Neural cell (in vitro differentiated cells): ENCODE results near the gene ZNF638. TPM values are rescaled to one million over a fixed set of nuclear protein-coding genes. Genes with fewer than 3 reads are reported as not detected.
A peak's percentile ranks its signal among the peaks of the same experiment; 100 is the strongest.

Experiments used
- H2AFZ ChIP-seq: fragments of 200-600, 300-800 bp; sonication (generic), shearing (Covaris generic); 2 replicates; pipeline ENCODE4 v1.6.0; 2014; ENCODE audit warnings: low read depth, mild to moderate bottlenecking, antibody characterized with exemption, low read length, moderate library complexity
- H3F3A ChIP-seq: fragments of 200-600 bp; shearing (Covaris generic); 2 replicates; pipeline ENCODE4 v1.6.1; 2016; ENCODE audit warnings: mild to moderate bottlenecking, moderate library complexity, mixed read lengths, antibody characterized with exemption, low read length; ENCODE audit not compliant: insufficient read depth, poor library complexity, severe bottlenecking
- H3K27ac ChIP-seq: fragments of 200-600, 300-800 bp; sonication (generic), shearing (Covaris generic); 2 replicates; pipeline ENCODE4 v1.5.1; 2014; ENCODE audit warnings: mild to moderate bottlenecking, low read length, moderate library complexity
- H3K27me3 ChIP-seq: fragments of 300-800, 200-600 bp; sonication (generic), shearing (Covaris generic); 2 replicates; pipeline ENCODE4 v1.6.0; 2014; ENCODE audit warnings: mild to moderate bottlenecking, low read depth, low read length, moderate library complexity; ENCODE audit not compliant: insufficient read depth
- H3K36me3 ChIP-seq: fragments of 300-800, 200-600 bp; sonication (generic), shearing (Covaris generic); 2 replicates; pipeline ENCODE4 v1.5.1; 2014; ENCODE audit warnings: mild to moderate bottlenecking, antibody characterized with exemption, low read length, moderate library complexity; ENCODE audit not compliant: insufficient read depth
- H3K4me2 ChIP-seq: fragments of 300-800, 200-600 bp; sonication (generic), shearing (Covaris generic); 2 replicates; pipeline ENCODE4 v1.6.0; 2014; ENCODE audit warnings: mild to moderate bottlenecking, low read length
- H3K4me3 ChIP-seq: fragments of 300-800, 200-600 bp; sonication (generic), shearing (Covaris generic); 2 replicates; pipeline ENCODE4 v1.5.1; 2014; ENCODE audit warnings: mild to moderate bottlenecking, low read length, moderate library complexity
- H3K79me2 ChIP-seq: fragments of 200-600 bp; shearing (Covaris generic); replicated peaks from 2 replicates; pipeline ENCODE4 v1.6.0; 2014; ENCODE audit warnings: mild to moderate bottlenecking, low read length, moderate library complexity; ENCODE audit not compliant: insufficient read depth
- H3K9ac ChIP-seq: fragments of 300-800, 200-600 bp; sonication (generic), shearing (Covaris generic); 2 replicates; pipeline ENCODE4 v1.6.1; 2016; ENCODE audit warnings: mild to moderate bottlenecking, low read length, mixed read lengths
- H3K9me2 ChIP-seq: fragments of 200-600 bp; shearing (Covaris generic); 2 replicates; pipeline ENCODE4 v1.6.1; 2016; ENCODE audit warnings: mild to moderate bottlenecking, low read length, mixed read lengths; ENCODE audit not compliant: insufficient read depth
- H3K9me3 ChIP-seq: fragments of 200-600, 300-800 bp; sonication (generic), shearing (Covaris generic); 2 replicates; pipeline ENCODE4 v1.6.1; 2016; ENCODE audit warnings: mild to moderate bottlenecking, mixed run types, low read length, moderate library complexity, mixed read lengths
- H4K20me1 ChIP-seq: fragments of 200-600 bp; shearing (Covaris generic); 2 replicates; pipeline ENCODE4 v1.6.1; 2016; ENCODE audit warnings: mild to moderate bottlenecking, mixed run types; ENCODE audit not compliant: insufficient read depth
- CTCF ChIP-seq: fragments of 450-650 bp; IDR thresholded peaks from 2 replicates; pipeline ENCODE4 v1.5.1; 2014; ENCODE audit warnings: antibody characterized with exemption, mild to moderate bottlenecking, moderate library complexity; ENCODE audit not compliant: poor library complexity, severe bottlenecking
- EP300 ChIP-seq: fragments of 450-650 bp; conservative IDR thresholded peaks from 2 replicates; pipeline ENCODE4 v1.6.1; 2014; ENCODE audit warnings: antibody characterized with exemption, mild to moderate bottlenecking, moderate library complexity; ENCODE audit not compliant: poor library complexity, severe bottlenecking
- EZH2 ChIP-seq: fragments of 200-600, 300-800 bp; shearing (Covaris generic), sonication (generic); IDR thresholded peaks from 2 replicates; pipeline ENCODE4 v1.6.1; 2014; ENCODE audit warnings: antibody characterized with exemption, low read length, borderline replicate concordance, mild to moderate bottlenecking; ENCODE audit not compliant: insufficient read depth, poor library complexity, severe bottlenecking
- MXI1 ChIP-seq: fragments of 450-650 bp; conservative IDR thresholded peaks from 2 replicates; pipeline ENCODE4 v1.6.1; 2014; ENCODE audit warnings: antibody characterized with exemption, mild to moderate bottlenecking; ENCODE audit not compliant: poor library complexity, severe bottlenecking
- POLR2AphosphoS5 ChIP-seq: IDR thresholded peaks from 2 replicates; pipeline ENCODE4 v1.6.1; 2012
- RAD21 ChIP-seq: fragments of 450-650 bp; conservative IDR thresholded peaks from 2 replicates; pipeline ENCODE4 v1.6.1; 2014; ENCODE audit warnings: antibody characterized with exemption, mild to moderate bottlenecking, moderate library complexity
- REST ChIP-seq: IDR thresholded peaks from 2 replicates; pipeline ENCODE4 v1.6.1; 2012; ENCODE audit warnings: borderline replicate concordance
- SMC3 ChIP-seq: fragments of 450-650 bp; conservative IDR thresholded peaks from 2 replicates; pipeline ENCODE4 v1.6.1; 2014; ENCODE audit warnings: antibody characterized with exemption, mild to moderate bottlenecking, moderate library complexity; ENCODE audit not compliant: poor library complexity
- TAF1 ChIP-seq: IDR thresholded peaks from 2 replicates; pipeline ENCODE4 v1.6.1; 2012; ENCODE audit warnings: low read depth
- polyA plus RNA-seq: library from polyadenylated mRNA; depleted of rRNA; stranded (reverse); fragments of >200 nt; gene quantifications from 2 replicates; pipeline ENCODE4 v1.2.3, GENCODE V29; 2014

ZNF638 gene
- polyA plus RNA-seq, 1 donor from 2014 or later = 308 TPM

- H2AFZ ChIP-seq = no peak within 1 kb of the TSS
- TF ChIP-seq EP300 (no peak), CTCF (no peak), POLR2AphosphoS5 (no peak), SMC3 (no peak), MXI1 (no peak), REST (no peak), TAF1 (no peak), EZH2 (no peak), RAD21 (no peak)
- H3K4me2 ChIP-seq = no peak within 1 kb of the TSS
- peaks cover 39% of the 10 kb centered on the region for H3K27me3 ChIP-seq
- H3F3A ChIP-seq = no peaks in the 10 kb centered on the region
- no peaks in the 10 kb centered on the region for H4K20me1 ChIP-seq
- H3K9ac ChIP-seq = no peak within 1 kb of the TSS
- no peaks in the 10 kb centered on the region for H3K36me3 ChIP-seq
- H3K9me3 ChIP-seq = no peaks in the 10 kb centered on the region
- H3K9me2 ChIP-seq = no peaks in the 10 kb centered on the region
- no peak within 1 kb of the TSS for H3K27ac ChIP-seq
- H3K4me3 ChIP-seq = peak within 1 kb of the TSS; percentile 61
- H3K79me2 ChIP-seq = no peaks in the 10 kb centered on the region
Observed at GRCh38 chr2:71453404-71454220, 122.0 kb downstream of the ZNF638 start, which contains the start of gene DYSF. TSS of gene DYSF (plus strand) at chr2:71453561.

GRCh38 chr2:71454221-71455010, 122.8 kb downstream of the ZNF638 start:
- H3K27ac ChIP-seq = no peak overlapping the region

More at GRCh38 chr2:71454221-71455010, 122.8 kb downstream of the ZNF638 start:
- Histone ChIP-seq H3K36me3 (no peaks in the 10 kb centered on the region), H3K9me2 (no peaks in the 10 kb centered on the region), H3K4me3 (peak overlapping the region; percentile 61), H2AFZ (no peak overlapping the region), H3K9ac (no peak overlapping the region), H3K4me2 (no peak overlapping the region), H3K27me3 (peaks cover 39% of the 10 kb centered on the region), H3K9me3 (no peaks in the 10 kb centered on the region), H4K20me1 (no peaks in the 10 kb centered on the region), H3K79me2 (no peaks in the 10 kb centered on the region), H3F3A (no peaks in the 10 kb centered on the region)
- TF ChIP-seq TAF1 (no peak), MXI1 (no peak), RAD21 (no peak), REST (no peak), CTCF (no peak), SMC3 (no peak), EP300 (no peak), EZH2 (no peak), POLR2AphosphoS5 (no peak)
